HL-60 (cell line): Measurements from ENCODE around the gene ALLC.

Source experiments
- DNase-seq, 2 experiments: peaks; one replicate each; pipeline ENCODE4 v3.0.0-alpha.2; 2010 to 2020; ENCODE audit warnings: low read depth in 1 of 2, low spot score in 1 of 2
- H3K27ac ChIP-seq: fragments of 250-450 bp; sonication (Bioruptor Pico); replicated peaks from 2 replicates; pipeline ENCODE4 v1.5.1; 2020; ENCODE audit warnings: mild to moderate bottlenecking, moderate library complexity
- H3K27me3 ChIP-seq: fragments of 250-450 bp; sonication (Bioruptor Pico); 2 replicates; pipeline ENCODE4 v1.5.1; 2021; ENCODE audit warnings: mild to moderate bottlenecking, moderate library complexity; ENCODE audit not compliant: insufficient read depth, poor library complexity, severe bottlenecking
- H3K4me3 ChIP-seq: replicated peaks from 2 replicates; pipeline ENCODE4 v1.5.1; 2011; ENCODE audit warnings: mild to moderate bottlenecking, control low read depth, low read length; ENCODE audit not compliant: insufficient read depth
- GABPA ChIP-seq: IDR thresholded peaks from 2 replicates; pipeline ENCODE4 v1.6.1; 2012; ENCODE audit warnings: low read depth
- POLR2AphosphoS5 ChIP-seq: IDR thresholded peaks from 2 replicates; pipeline ENCODE4 v1.6.1; 2012; ENCODE audit warnings: low read depth
- SPI1 ChIP-seq: IDR thresholded peaks from 2 replicates; pipeline ENCODE4 v1.6.1; 2012; ENCODE audit warnings: low read depth, mild to moderate bottlenecking, borderline replicate concordance
- TF ChIP-seq, protein P1 (sequence below): IDR thresholded peaks from 2 replicates; pipeline ENCODE4 v1.6.1; 2012; ENCODE audit warnings: low read depth; ENCODE audit not compliant: insufficient replicate concordance
- TF ChIP-seq, protein P2 (sequence below): IDR thresholded peaks from one replicate; pipeline ENCODE4 v1.5.1; 2011; ENCODE audit warnings: low read length, control low read depth, inconsistent platforms; ENCODE audit not compliant: insufficient read depth

Gene ALLC

DNA sequence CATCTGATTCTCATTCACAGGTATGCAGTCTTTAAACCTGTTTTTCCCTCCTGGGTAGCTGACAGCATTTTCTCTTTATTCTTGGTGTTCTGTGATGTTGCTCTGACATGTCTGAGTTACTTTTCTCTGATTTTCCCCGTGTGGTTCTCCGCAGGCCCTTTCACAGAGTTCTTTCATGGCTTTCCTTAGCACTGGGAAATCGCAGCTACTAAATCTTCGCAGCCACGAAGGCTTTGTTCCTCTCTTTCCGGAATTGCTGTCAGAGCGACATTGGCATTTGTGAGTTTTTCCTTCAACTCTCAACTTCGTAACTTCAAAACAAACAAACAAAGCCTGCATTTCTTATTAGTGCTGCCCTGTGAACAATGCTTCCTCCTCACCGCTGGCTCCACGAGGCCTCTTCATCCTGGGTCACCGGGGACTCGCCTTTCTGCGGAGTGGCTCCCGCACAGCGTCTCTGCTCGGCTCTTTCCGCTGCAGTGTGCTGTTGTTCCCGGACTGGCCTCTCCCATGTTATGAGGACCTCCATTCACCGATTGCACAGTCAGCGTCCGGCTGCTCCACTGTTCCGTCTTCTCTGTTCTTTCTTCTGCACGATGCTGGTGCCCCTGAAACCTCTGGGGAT lies 47.0 kb upstream of the ALLC start:
- no peak for DNase-seq
- TF ChIP-seq SPI1 (no peak), POLR2AphosphoS5 (no peak), GABPA (no peak)
- TF ChIP-seq, protein P1, sequence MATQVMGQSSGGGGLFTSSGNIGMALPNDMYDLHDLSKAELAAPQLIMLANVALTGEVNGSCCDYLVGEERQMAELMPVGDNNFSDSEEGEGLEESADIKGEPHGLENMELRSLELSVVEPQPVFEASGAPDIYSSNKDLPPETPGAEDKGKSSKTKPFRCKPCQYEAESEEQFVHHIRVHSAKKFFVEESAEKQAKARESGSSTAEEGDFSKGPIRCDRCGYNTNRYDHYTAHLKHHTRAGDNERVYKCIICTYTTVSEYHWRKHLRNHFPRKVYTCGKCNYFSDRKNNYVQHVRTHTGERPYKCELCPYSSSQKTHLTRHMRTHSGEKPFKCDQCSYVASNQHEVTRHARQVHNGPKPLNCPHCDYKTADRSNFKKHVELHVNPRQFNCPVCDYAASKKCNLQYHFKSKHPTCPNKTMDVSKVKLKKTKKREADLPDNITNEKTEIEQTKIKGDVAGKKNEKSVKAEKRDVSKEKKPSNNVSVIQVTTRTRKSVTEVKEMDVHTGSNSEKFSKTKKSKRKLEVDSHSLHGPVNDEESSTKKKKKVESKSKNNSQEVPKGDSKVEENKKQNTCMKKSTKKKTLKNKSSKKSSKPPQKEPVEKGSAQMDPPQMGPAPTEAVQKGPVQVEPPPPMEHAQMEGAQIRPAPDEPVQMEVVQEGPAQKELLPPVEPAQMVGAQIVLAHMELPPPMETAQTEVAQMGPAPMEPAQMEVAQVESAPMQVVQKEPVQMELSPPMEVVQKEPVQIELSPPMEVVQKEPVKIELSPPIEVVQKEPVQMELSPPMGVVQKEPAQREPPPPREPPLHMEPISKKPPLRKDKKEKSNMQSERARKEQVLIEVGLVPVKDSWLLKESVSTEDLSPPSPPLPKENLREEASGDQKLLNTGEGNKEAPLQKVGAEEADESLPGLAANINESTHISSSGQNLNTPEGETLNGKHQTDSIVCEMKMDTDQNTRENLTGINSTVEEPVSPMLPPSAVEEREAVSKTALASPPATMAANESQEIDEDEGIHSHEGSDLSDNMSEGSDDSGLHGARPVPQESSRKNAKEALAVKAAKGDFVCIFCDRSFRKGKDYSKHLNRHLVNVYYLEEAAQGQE, result no peak
- TF ChIP-seq, protein P2, sequence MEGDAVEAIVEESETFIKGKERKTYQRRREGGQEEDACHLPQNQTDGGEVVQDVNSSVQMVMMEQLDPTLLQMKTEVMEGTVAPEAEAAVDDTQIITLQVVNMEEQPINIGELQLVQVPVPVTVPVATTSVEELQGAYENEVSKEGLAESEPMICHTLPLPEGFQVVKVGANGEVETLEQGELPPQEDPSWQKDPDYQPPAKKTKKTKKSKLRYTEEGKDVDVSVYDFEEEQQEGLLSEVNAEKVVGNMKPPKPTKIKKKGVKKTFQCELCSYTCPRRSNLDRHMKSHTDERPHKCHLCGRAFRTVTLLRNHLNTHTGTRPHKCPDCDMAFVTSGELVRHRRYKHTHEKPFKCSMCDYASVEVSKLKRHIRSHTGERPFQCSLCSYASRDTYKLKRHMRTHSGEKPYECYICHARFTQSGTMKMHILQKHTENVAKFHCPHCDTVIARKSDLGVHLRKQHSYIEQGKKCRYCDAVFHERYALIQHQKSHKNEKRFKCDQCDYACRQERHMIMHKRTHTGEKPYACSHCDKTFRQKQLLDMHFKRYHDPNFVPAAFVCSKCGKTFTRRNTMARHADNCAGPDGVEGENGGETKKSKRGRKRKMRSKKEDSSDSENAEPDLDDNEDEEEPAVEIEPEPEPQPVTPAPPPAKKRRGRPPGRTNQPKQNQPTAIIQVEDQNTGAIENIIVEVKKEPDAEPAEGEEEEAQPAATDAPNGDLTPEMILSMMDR, result no peak
- no peaks in the 10 kb centered on the region for H3K27me3 ChIP-seq
- no peak overlapping the region for H3K27ac ChIP-seq
- no peak overlapping the region for H3K4me3 ChIP-seq

DNA sequence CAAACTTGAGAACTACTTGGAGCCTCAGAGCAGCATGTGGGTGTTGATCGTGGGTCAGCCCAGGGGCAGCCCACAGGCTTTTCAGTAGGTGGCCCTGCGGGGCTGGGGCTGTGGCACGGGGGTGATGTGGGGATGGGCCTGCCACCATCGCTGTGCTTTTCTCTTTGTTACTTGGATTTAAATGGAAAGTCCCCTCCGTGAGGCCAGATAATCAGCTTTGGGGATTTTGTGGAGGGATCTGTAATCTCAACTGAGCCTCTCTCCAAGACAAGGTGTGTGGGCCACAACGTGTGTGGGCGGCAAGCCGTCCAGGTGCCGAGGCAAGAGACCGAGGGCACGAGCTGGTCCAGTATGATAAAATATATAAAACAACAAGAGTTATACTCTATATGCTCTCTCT lies 46.4 kb upstream of the ALLC start:
- Histone ChIP-seq H3K27ac (no peak overlapping the region), H3K27me3 (no peaks in the 10 kb centered on the region), H3K4me3 (no peak overlapping the region)
- no peak for DNase-seq
- TF ChIP-seq POLR2AphosphoS5 (no peak), GABPA (no peak), SPI1 (no peak)
- TF ChIP-seq, protein P2, result no peak
- TF ChIP-seq, protein P1, result no peak

DNA sequence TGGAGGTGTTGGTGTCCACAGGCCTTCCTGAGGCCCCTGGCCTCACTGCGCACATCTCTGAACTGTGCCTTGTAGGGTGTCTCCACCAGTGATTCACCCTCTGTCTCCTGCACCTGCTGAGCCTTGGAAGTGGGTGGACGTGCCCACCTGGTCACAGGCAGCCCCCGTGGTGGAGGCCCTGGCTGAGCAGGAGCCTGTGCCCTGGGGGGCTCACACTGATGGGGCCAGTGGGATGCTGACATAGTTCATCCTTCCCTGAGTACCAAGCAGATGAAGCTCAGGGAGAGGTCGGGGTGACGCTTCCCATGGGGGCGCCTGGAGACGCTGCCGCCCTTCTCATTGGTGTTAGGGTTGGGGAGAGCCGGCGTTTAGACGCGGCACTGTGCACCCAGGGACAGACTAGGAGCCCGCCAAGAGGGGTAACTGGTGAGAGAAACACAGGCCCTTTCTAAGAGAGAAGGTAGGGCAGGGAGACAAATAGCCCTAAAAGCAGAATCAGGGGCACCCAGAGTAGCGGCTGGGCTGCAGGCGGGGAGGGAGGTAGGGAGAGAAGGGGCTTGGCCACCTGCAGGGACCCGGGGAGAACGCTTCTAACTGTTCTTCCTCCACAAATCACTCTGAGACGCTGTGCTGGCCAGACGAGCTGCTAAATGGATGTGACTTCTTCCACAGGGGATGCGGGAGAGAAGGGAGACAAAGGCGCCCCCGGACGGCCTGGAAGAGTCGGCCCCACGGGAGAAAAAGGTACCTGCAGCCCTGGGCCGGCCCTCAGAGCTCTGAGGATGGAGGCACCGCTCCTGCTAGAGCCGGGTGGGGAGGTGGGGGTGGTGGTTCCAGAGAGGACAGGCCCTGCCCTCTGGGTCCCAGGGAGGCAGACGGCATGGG lies 45.1 kb upstream of the ALLC start:
- no peak for TF ChIP-seq SPI1
- no peak for TF ChIP-seq POLR2AphosphoS5
- no peak for TF ChIP-seq GABPA
- TF ChIP-seq, protein P1, result no peak
- TF ChIP-seq, protein P2, result no peak
- H3K4me3 ChIP-seq, result no peak overlapping the region
- H3K27ac ChIP-seq, result no peak overlapping the region
- H3K27me3 ChIP-seq, result no peaks in the 10 kb centered on the region
- DNase-seq, result no peak
